Right lobe of liver (tissue), 4 donors: Measurements from ENCODE around the gene ATP6V0D1.

Source experiments
- POLR2A ChIP-seq: fragments of 450-650 bp; IDR thresholded peaks from one replicate; pipeline ENCODE4 v1.6.1; 2017; ENCODE audit warnings: antibody characterized with exemption, mild to moderate bottlenecking
- TF ChIP-seq, protein P1 (sequence below), 4 donors: fragments of 200-600 bp in 3 of 4; fragments of 450-650 bp in 1 of 4; IDR thresholded peaks; one replicate each; pipeline versions ENCODE4 v1.5.1 to v1.8.0; 2016 to 2022; ENCODE audit warnings: antibody characterized with exemption in 4 of 4, mild to moderate bottlenecking in 2 of 4
- donor health status: DM: no; HTN: no; CAD: no.
- donor health status: DM: no; HTN: no; CAD: no.
- donor health status: DM: no; HTN: yes; CAD: no.

DNA sequence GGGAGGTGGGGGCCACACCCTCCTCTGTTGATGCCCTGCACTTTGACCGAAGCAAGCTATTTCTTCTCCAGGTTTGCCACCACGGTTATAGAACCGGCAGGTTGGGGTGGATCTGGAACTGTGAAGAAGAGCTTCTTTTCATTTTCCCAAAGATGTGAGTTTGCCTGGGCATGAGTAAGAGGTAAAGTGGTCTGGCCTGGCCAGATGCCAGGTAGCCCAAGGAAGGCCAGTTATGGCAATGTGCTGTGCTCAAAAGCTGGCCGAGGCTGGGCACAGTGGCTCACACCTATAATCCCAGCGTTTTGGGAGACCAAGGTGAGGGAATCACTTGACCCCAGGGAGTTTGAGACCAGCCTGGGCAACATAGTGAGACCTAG, 18.7 kb downstream of the ATP6V0D1 start:
- TF ChIP-seq, protein P1, sequence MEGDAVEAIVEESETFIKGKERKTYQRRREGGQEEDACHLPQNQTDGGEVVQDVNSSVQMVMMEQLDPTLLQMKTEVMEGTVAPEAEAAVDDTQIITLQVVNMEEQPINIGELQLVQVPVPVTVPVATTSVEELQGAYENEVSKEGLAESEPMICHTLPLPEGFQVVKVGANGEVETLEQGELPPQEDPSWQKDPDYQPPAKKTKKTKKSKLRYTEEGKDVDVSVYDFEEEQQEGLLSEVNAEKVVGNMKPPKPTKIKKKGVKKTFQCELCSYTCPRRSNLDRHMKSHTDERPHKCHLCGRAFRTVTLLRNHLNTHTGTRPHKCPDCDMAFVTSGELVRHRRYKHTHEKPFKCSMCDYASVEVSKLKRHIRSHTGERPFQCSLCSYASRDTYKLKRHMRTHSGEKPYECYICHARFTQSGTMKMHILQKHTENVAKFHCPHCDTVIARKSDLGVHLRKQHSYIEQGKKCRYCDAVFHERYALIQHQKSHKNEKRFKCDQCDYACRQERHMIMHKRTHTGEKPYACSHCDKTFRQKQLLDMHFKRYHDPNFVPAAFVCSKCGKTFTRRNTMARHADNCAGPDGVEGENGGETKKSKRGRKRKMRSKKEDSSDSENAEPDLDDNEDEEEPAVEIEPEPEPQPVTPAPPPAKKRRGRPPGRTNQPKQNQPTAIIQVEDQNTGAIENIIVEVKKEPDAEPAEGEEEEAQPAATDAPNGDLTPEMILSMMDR (IDR thresholded peaks at IDR 0.05): no peak
- TF ChIP-seq POLR2A: no peak
